ENCODE results near the gene P2RY11.

Gene P2RY11

GRCh38 chr19:10141479-10141878, 30.0 kb downstream of the P2RY11 start:
- Histone ChIP-seq H3K4me1 (ENCODE audit: control insufficient read depth in 2 of 2, insufficient read depth in 2 of 2, low read length in 2 of 2) (peaks cover 7 to 8% of the 10 kb centered on the region in 2 donors), H3K36me3 (ENCODE audit: control insufficient read depth in 2 of 2, insufficient read depth in 2 of 2, low read length in 2 of 2) (peaks cover 66 to 82% of the 10 kb centered on the region in 2 donors), H3K9me3 (ENCODE audit: control insufficient read depth in 2 of 2, low read length in 2 of 2) (no peaks in the 10 kb centered on the region), H3K27me3 (ENCODE audit: control insufficient read depth in 2 of 2, insufficient read depth in 2 of 2, low read length in 2 of 2) (no peaks in the 10 kb centered on the region), H3K4me3 (ENCODE audit: low read length in 2 of 2) (no peak overlapping the region), H3K9ac (ENCODE audit: low read depth in 1 of 2, low read length in 2 of 2) (no peak overlapping the region), H3K27ac (ENCODE audit: low read depth in 2 of 2, low read length in 2 of 2) (no peak overlapping the region)

- H3K27me3 ChIP-seq (ENCODE audit: control insufficient read depth in 2 of 2, insufficient read depth in 2 of 2, low read length in 2 of 2), result no peaks in the 10 kb centered on the region
- peak overlapping the region; percentile 50 to 82 for H3K27ac ChIP-seq (ENCODE audit: low read depth in 2 of 2, low read length in 2 of 2)
- peaks cover 7 to 8% of the 10 kb centered on the region in 2 donors for H3K4me1 ChIP-seq (ENCODE audit: control insufficient read depth in 2 of 2, insufficient read depth in 2 of 2, low read length in 2 of 2)
- peak overlapping the region in 1 of 2 donors; percentile 52 for H3K9ac ChIP-seq (ENCODE audit: low read depth in 1 of 2, low read length in 2 of 2)
- H3K36me3 ChIP-seq (ENCODE audit: control insufficient read depth in 2 of 2, insufficient read depth in 2 of 2, low read length in 2 of 2), result peaks cover 62 to 83% of the 10 kb centered on the region in 2 donors
- no peak overlapping the region for H3K4me3 ChIP-seq (ENCODE audit: low read length in 2 of 2)
- H3K9me3 ChIP-seq (ENCODE audit: control insufficient read depth in 2 of 2, low read length in 2 of 2), result no peaks in the 10 kb centered on the region
Observed at GRCh38 chr19:10141973-10142372, 30.5 kb downstream of the P2RY11 start.

- Histone ChIP-seq H3K27ac (ENCODE audit: low read depth in 2 of 2, low read length in 2 of 2) (peak overlapping the region; percentile 50 to 82), H3K9me3 (ENCODE audit: control insufficient read depth in 2 of 2, low read length in 2 of 2) (no peaks in the 10 kb centered on the region), H3K27me3 (ENCODE audit: control insufficient read depth in 2 of 2, insufficient read depth in 2 of 2, low read length in 2 of 2) (no peaks in the 10 kb centered on the region), H3K4me3 (ENCODE audit: low read length in 2 of 2) (no peak overlapping the region), H3K36me3 (ENCODE audit: control insufficient read depth in 2 of 2, insufficient read depth in 2 of 2, low read length in 2 of 2) (peaks cover 54 to 75% of the 10 kb centered on the region in 2 donors), H3K4me1 (ENCODE audit: control insufficient read depth in 2 of 2, insufficient read depth in 2 of 2, low read length in 2 of 2) (peaks cover 7 to 8% of the 10 kb centered on the region in 2 donors), H3K9ac (ENCODE audit: low read depth in 1 of 2, low read length in 2 of 2) (peak overlapping the region; percentile 0 to 52)
Observed at GRCh38 chr19:10142701-10143375, 31.3 kb downstream of the P2RY11 start.

DNA sequence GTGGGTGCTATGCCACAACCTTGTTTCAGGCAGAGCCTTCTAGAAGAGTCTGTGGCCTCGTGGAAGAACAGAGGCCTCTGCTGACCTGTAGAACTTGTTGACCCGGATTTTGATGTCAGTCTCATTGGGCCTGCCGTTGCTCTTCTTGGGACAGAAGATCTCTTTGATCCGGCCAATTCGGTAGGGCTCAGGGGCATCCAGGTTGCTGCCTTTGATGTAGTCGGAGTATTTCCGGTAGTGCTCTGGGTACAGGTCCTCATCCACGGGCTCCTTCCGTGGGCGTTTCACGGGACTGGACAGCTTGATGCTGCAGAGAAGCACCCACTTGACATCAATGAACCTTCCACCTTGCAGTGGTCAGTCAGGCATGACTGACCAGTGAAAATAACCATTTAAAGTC, 32.2 kb downstream of the P2RY11 start:
- Histone ChIP-seq H3K9me3 (ENCODE audit: control insufficient read depth in 2 of 2, low read length in 2 of 2) (no peaks in the 10 kb centered on the region), H3K9ac (ENCODE audit: low read depth in 1 of 2, low read length in 2 of 2) (no peak overlapping the region), H3K27me3 (ENCODE audit: control insufficient read depth in 2 of 2, insufficient read depth in 2 of 2, low read length in 2 of 2) (no peaks in the 10 kb centered on the region), H3K27ac (ENCODE audit: low read depth in 2 of 2, low read length in 2 of 2) (peak overlapping the region in 1 of 2 donors; percentile 82), H3K4me1 (ENCODE audit: control insufficient read depth in 2 of 2, insufficient read depth in 2 of 2, low read length in 2 of 2) (peaks cover 7 to 8% of the 10 kb centered on the region in 2 donors), H3K4me3 (ENCODE audit: low read length in 2 of 2) (no peak overlapping the region), H3K36me3 (ENCODE audit: control insufficient read depth in 2 of 2, insufficient read depth in 2 of 2, low read length in 2 of 2) (peaks cover 49 to 70% of the 10 kb centered on the region in 2 donors)

DNA sequence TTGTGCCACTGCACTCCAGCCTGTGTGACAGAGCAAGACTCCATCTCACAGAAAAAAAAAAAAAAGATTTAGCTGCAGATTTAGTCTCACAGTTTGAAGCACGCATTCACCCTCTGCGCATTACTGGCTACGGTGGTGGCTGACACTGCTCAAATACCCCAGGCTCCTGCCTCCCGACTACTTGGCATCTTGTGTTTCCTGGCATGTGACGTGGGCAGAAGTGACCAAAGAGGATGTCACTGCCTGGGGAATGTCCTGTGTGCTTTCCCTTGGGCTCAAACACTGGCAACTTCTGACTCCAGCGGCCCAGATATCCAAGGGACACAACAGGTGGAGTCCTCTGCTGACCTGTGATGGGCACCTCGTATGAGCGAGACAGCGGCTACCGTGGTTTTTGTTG, 32.9 kb downstream of the P2RY11 start:
- Histone ChIP-seq H3K9ac (ENCODE audit: low read depth in 1 of 2, low read length in 2 of 2) (no peak overlapping the region), H3K9me3 (ENCODE audit: control insufficient read depth in 2 of 2, low read length in 2 of 2) (no peaks in the 10 kb centered on the region), H3K36me3 (ENCODE audit: control insufficient read depth in 2 of 2, insufficient read depth in 2 of 2, low read length in 2 of 2) (peaks cover 46 to 68% of the 10 kb centered on the region in 2 donors), H3K27me3 (ENCODE audit: control insufficient read depth in 2 of 2, insufficient read depth in 2 of 2, low read length in 2 of 2) (no peaks in the 10 kb centered on the region), H3K27ac (ENCODE audit: low read depth in 2 of 2, low read length in 2 of 2) (no peak overlapping the region), H3K4me1 (ENCODE audit: control insufficient read depth in 2 of 2, insufficient read depth in 2 of 2, low read length in 2 of 2) (peaks cover 7 to 8% of the 10 kb centered on the region in 2 donors), H3K4me3 (ENCODE audit: low read length in 2 of 2) (no peak overlapping the region)

GRCh38 chr19:10145031-10145430, 33.5 kb downstream of the P2RY11 start:
- Histone ChIP-seq H3K4me3 (ENCODE audit: low read length in 2 of 2) (no peak overlapping the region), H3K27ac (ENCODE audit: low read depth in 2 of 2, low read length in 2 of 2) (no peak overlapping the region), H3K9ac (ENCODE audit: low read depth in 1 of 2, low read length in 2 of 2) (no peak overlapping the region), H3K36me3 (ENCODE audit: control insufficient read depth in 2 of 2, insufficient read depth in 2 of 2, low read length in 2 of 2) (peaks cover 44 to 66% of the 10 kb centered on the region in 2 donors), H3K9me3 (ENCODE audit: control insufficient read depth in 2 of 2, low read length in 2 of 2) (no peaks in the 10 kb centered on the region), H3K27me3 (ENCODE audit: control insufficient read depth in 2 of 2, insufficient read depth in 2 of 2, low read length in 2 of 2) (no peaks in the 10 kb centered on the region), H3K4me1 (ENCODE audit: control insufficient read depth in 2 of 2, insufficient read depth in 2 of 2, low read length in 2 of 2) (peaks cover 7 to 8% of the 10 kb centered on the region in 2 donors)

DNA sequence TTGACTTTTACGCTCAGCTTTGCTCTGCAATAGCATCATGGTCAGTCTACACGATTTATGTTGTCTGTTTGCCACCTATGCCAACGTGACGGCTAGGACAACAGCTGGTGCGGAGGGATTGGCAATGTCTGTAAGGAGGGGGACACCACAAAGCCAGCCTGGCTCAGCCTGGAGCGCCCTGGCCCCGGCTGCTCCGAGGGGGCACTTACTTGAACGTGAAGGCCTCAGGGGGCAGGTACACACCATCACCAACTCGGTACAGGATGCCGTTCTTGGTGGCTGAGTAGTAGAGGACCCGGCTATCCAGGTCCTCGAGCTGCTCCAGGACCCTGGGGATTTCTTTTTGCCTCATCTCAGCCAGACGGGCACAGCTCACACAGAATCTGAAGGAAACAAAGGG, 34.6 kb downstream of the P2RY11 start:
- Histone ChIP-seq H3K4me1 (ENCODE audit: control insufficient read depth in 2 of 2, insufficient read depth in 2 of 2, low read length in 2 of 2) (peaks cover 7 to 8% of the 10 kb centered on the region in 2 donors), H3K4me3 (ENCODE audit: low read length in 2 of 2) (no peak overlapping the region), H3K9me3 (ENCODE audit: control insufficient read depth in 2 of 2, low read length in 2 of 2) (no peaks in the 10 kb centered on the region), H3K27me3 (ENCODE audit: control insufficient read depth in 2 of 2, insufficient read depth in 2 of 2, low read length in 2 of 2) (no peaks in the 10 kb centered on the region), H3K9ac (ENCODE audit: low read depth in 1 of 2, low read length in 2 of 2) (no peak overlapping the region), H3K27ac (ENCODE audit: low read depth in 2 of 2, low read length in 2 of 2) (no peak overlapping the region), H3K36me3 (ENCODE audit: control insufficient read depth in 2 of 2, insufficient read depth in 2 of 2, low read length in 2 of 2) (peaks cover 42 to 68% of the 10 kb centered on the region in 2 donors)

DNA sequence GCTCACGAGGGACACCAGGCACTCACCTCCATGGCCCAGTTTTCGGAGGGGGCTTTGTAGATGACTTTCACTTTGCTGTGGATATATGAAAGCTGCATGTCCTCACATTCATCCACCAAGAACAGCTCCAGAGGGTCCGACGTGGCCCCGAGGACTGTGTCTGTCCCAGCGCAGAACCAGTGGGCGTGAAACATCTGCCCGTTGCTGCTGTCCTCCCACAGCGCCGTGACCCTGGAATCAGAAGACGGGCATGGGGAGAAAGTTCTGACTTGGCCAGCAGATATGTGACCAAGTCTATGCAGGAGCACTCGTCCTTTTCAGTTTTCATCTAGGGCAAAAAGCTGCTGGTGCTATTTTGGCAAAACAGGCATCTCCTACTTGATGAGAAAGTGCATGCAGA, 37.9 kb downstream of the P2RY11 start:
- H3K9ac ChIP-seq (ENCODE audit: low read depth in 1 of 2, low read length in 2 of 2), result no peak overlapping the region
- H3K9me3 ChIP-seq (ENCODE audit: control insufficient read depth in 2 of 2, low read length in 2 of 2), result no peaks in the 10 kb centered on the region
- no peaks in the 10 kb centered on the region for H3K4me1 ChIP-seq (ENCODE audit: control insufficient read depth in 2 of 2, insufficient read depth in 2 of 2, low read length in 2 of 2)
- peaks cover 44 to 68% of the 10 kb centered on the region in 2 donors for H3K36me3 ChIP-seq (ENCODE audit: control insufficient read depth in 2 of 2, insufficient read depth in 2 of 2, low read length in 2 of 2)
- H3K27me3 ChIP-seq (ENCODE audit: control insufficient read depth in 2 of 2, insufficient read depth in 2 of 2, low read length in 2 of 2), result no peaks in the 10 kb centered on the region
- H3K4me3 ChIP-seq (ENCODE audit: low read length in 2 of 2), result no peak overlapping the region
- H3K27ac ChIP-seq (ENCODE audit: low read depth in 2 of 2, low read length in 2 of 2), result no peak overlapping the region

- no peaks in the 10 kb centered on the region for H3K27me3 ChIP-seq (ENCODE audit: control insufficient read depth in 2 of 2, insufficient read depth in 2 of 2, low read length in 2 of 2)
- no peaks in the 10 kb centered on the region for H3K4me1 ChIP-seq (ENCODE audit: control insufficient read depth in 2 of 2, insufficient read depth in 2 of 2, low read length in 2 of 2)
- no peak overlapping the region for H3K27ac ChIP-seq (ENCODE audit: low read depth in 2 of 2, low read length in 2 of 2)
- no peak overlapping the region for H3K9ac ChIP-seq (ENCODE audit: low read depth in 1 of 2, low read length in 2 of 2)
- H3K9me3 ChIP-seq (ENCODE audit: control insufficient read depth in 2 of 2, low read length in 2 of 2), result no peaks in the 10 kb centered on the region
- H3K4me3 ChIP-seq (ENCODE audit: low read length in 2 of 2), result no peak overlapping the region
- H3K36me3 ChIP-seq (ENCODE audit: control insufficient read depth in 2 of 2, insufficient read depth in 2 of 2, low read length in 2 of 2), result peaks cover 51 to 68% of the 10 kb centered on the region in 2 donors
Observed at GRCh38 chr19:10151521-10151920, 40.0 kb downstream of the P2RY11 start.

- no peaks in the 10 kb centered on the region for H3K27me3 ChIP-seq (ENCODE audit: control insufficient read depth in 2 of 2, insufficient read depth in 2 of 2, low read length in 2 of 2)
- H3K9ac ChIP-seq (ENCODE audit: low read depth in 1 of 2, low read length in 2 of 2), result no peak overlapping the region
- no peaks in the 10 kb centered on the region for H3K9me3 ChIP-seq (ENCODE audit: control insufficient read depth in 2 of 2, low read length in 2 of 2)
- no peak overlapping the region for H3K27ac ChIP-seq (ENCODE audit: low read depth in 2 of 2, low read length in 2 of 2)
- peaks cover 51 to 69% of the 10 kb centered on the region in 2 donors for H3K36me3 ChIP-seq (ENCODE audit: control insufficient read depth in 2 of 2, insufficient read depth in 2 of 2, low read length in 2 of 2)
- no peaks in the 10 kb centered on the region for H3K4me1 ChIP-seq (ENCODE audit: control insufficient read depth in 2 of 2, insufficient read depth in 2 of 2, low read length in 2 of 2)
- H3K4me3 ChIP-seq (ENCODE audit: low read length in 2 of 2), result no peak overlapping the region
Observed at GRCh38 chr19:10152100-10152499, 40.6 kb downstream of the P2RY11 start.
